SK-N-SH (cell line): ENCODE measurements around the gene IGSF3. TPM values are rescaled to one million over a fixed set of nuclear protein-coding genes. Genes with fewer than 3 reads are reported as not detected.

Source experiments
- CTCF ChIA-PET: fragments of 300-600, 350-600 bp; formaldehyde crosslinking; extraction: SDS; loops from one replicate; lab custom pipeline; 2021; lab: Yijun Ruan, JAX
- POLR2A ChIA-PET: fragments of 350-600 bp; sonication (Branson Sonifier 250); formaldehyde crosslinking; extraction: SDS; loops from one replicate; lab custom pipeline; 2020; ENCODE audit warnings: antibody characterized with exemption, inconsistent platforms; lab: Yijun Ruan, JAX
- DNase-seq: peaks from one replicate; pipeline ENCODE4 v3.0.0; 2012
- H2AFZ ChIP-seq: fragments of 200-600 bp; sonication (generic); 2 replicates; pipeline ENCODE4 v1.8.1; 2016; ENCODE audit warnings: antibody characterized with exemption, mild to moderate bottlenecking, low read depth
- H3F3A ChIP-seq: fragments of 200-600 bp; sonication (generic); replicated peaks from 2 replicates; pipeline ENCODE3; 2016; ENCODE audit warnings: antibody characterized with exemption, mild to moderate bottlenecking; ENCODE audit not compliant: insufficient read depth
- H3K27ac ChIP-seq, 2 experiments: fragments of 200-500 bp in 1 of 2; fragments of 200-600 bp in 1 of 2; sonication (Bioruptor generic) in 1 of 2; sonication (generic), shearing (Covaris generic) in 1 of 2; 2 replicates each; pipeline versions ENCODE4 v1.5.1 to v1.6.1; 2014 to 2016; ENCODE audit warnings: low read depth in 2 of 2, inconsistent platforms in 1 of 2, low read length in 1 of 2, mild to moderate bottlenecking in 1 of 2, mixed read lengths in 1 of 2
- H3K27me3 ChIP-seq: fragments of 200-600 bp; sonication (generic), shearing (Covaris generic); 2 replicates; pipeline ENCODE4 v1.6.1; 2016; ENCODE audit warnings: mixed run types; ENCODE audit not compliant: insufficient read depth
- H3K36me3 ChIP-seq, 2 experiments: fragments of 200-500 bp in 1 of 2; fragments of 200-600 bp in 1 of 2; sonication (Bioruptor generic) in 1 of 2; sonication (generic) in 1 of 2; replicated peaks in 1 of 2; 2 replicates each; pipeline versions ENCODE3 to v1.5.1; 2014 to 2016; ENCODE audit warnings: low read length in 1 of 2, mild to moderate bottlenecking in 1 of 2; ENCODE audit not compliant: insufficient read depth in 2 of 2, control insufficient read depth in 1 of 2
- H3K4me1 ChIP-seq, 2 experiments: fragments of 200-500 bp in 1 of 2; fragments of 200-600 bp in 1 of 2; sonication (Bioruptor generic) in 1 of 2; sonication (generic), shearing (Covaris generic) in 1 of 2; 2 replicates each; pipeline versions ENCODE4 v1.5.1 to v1.6.1; 2014 to 2016; ENCODE audit warnings: low read depth in 1 of 2, low read length in 1 of 2, mixed run types in 1 of 2; ENCODE audit not compliant: insufficient read depth in 2 of 2, control insufficient read depth in 1 of 2
- H3K4me2 ChIP-seq: fragments of 200-600 bp; sonication (generic), shearing (Covaris generic); 2 replicates; pipeline ENCODE4 v1.6.1; 2017; ENCODE audit warnings: mixed run types
- H3K4me3 ChIP-seq, 2 experiments: fragments of 200-500 bp in 1 of 2; fragments of 200-600 bp in 1 of 2; sonication (Bioruptor generic) in 1 of 2; sonication (generic), shearing (Covaris generic) in 1 of 2; 2 replicates each; pipeline versions ENCODE4 v1.5.1 to v1.8.1; 2014 to 2016; ENCODE audit warnings: low read depth in 2 of 2, inconsistent platforms in 1 of 2, low read length in 1 of 2, mild to moderate bottlenecking in 1 of 2, mixed read lengths in 1 of 2, moderate library complexity in 1 of 2
- H3K79me2 ChIP-seq: fragments of 200-600 bp; sonication (generic); 2 replicates; pipeline ENCODE4 v1.8.1; 2017; ENCODE audit warnings: mild to moderate bottlenecking; ENCODE audit not compliant: insufficient read depth
- H3K9ac ChIP-seq: fragments of 200-600 bp; sonication (generic); 2 replicates; pipeline ENCODE4 v1.6.1; 2017; ENCODE audit warnings: mixed run types
- H3K9me2 ChIP-seq: fragments of 200-600 bp; sonication (generic); 2 replicates; pipeline ENCODE4 v1.6.1; 2017; ENCODE audit warnings: mixed run types
- H3K9me3 ChIP-seq: fragments of 200-600 bp; sonication (generic); 2 replicates; pipeline ENCODE4 v1.6.1; 2017; ENCODE audit warnings: mixed run types, mild to moderate bottlenecking, moderate library complexity
- H4K20me1 ChIP-seq: fragments of 200-600 bp; sonication (generic); 2 replicates; pipeline ENCODE4 v1.6.1; 2017; ENCODE audit warnings: mild to moderate bottlenecking, mixed run types; ENCODE audit not compliant: insufficient read depth
- ELF1 ChIP-seq: IDR thresholded peaks from 2 replicates; pipeline ENCODE4 v1.4.0; 2012
- EP300 ChIP-seq, 2 experiments: IDR thresholded peaks; 2 replicates each; pipeline versions ENCODE4 v1.4.0 to v1.6.1; 2012; ENCODE audit warnings: borderline replicate concordance in 1 of 2, low read depth in 1 of 2, low read length in 1 of 2
- EZH2phosphoT487 ChIP-seq: fragments of 200-600 bp; sonication (generic); IDR thresholded peaks from 2 replicates; pipeline ENCODE4 v1.6.1; 2017; ENCODE audit warnings: low read depth, mixed run types, mild to moderate bottlenecking, antibody characterized with exemption, moderate library complexity, borderline replicate concordance
- FOXJ3 ChIP-seq: sonication (generic); formaldehyde crosslinking; IDR thresholded peaks from 2 replicates; pipeline ENCODE4 v1.5.1; 2020; ENCODE audit warnings: mild to moderate bottlenecking, missing genetic modification reagents
- FOXM1 ChIP-seq: IDR thresholded peaks from 2 replicates; pipeline ENCODE4 v1.4.0; 2012; ENCODE audit warnings: low read depth, mild to moderate bottlenecking
- MEF2A ChIP-seq: IDR thresholded peaks from 2 replicates; pipeline ENCODE4 v1.4.0; 2012; ENCODE audit warnings: low read depth, borderline replicate concordance
- MXI1 ChIP-seq: IDR thresholded peaks from 2 replicates; pipeline ENCODE4 v1.6.1; 2012; ENCODE audit warnings: mild to moderate bottlenecking, low read depth, low read length, improper control_type of control experiment
- NFIC ChIP-seq: IDR thresholded peaks from 2 replicates; pipeline ENCODE4 v1.4.0; 2012; ENCODE audit warnings: borderline replicate concordance
- NRF1 ChIP-seq: IDR thresholded peaks from 2 replicates; pipeline ENCODE4 v1.6.1; 2012; ENCODE audit warnings: low read depth, mild to moderate bottlenecking, low read length
- PBX3 ChIP-seq: IDR thresholded peaks from 2 replicates; pipeline ENCODE4; 2012
- RAD21 ChIP-seq: IDR thresholded peaks from 2 replicates; pipeline ENCODE4 v1.6.1; 2012; ENCODE audit warnings: mild to moderate bottlenecking, low read length
- RXRA ChIP-seq: IDR thresholded peaks from 2 replicates; pipeline ENCODE4 v1.4.0; 2012; ENCODE audit warnings: low read depth, mild to moderate bottlenecking, borderline replicate concordance
- SMC3 ChIP-seq: IDR thresholded peaks from 2 replicates; pipeline ENCODE4 v1.6.1; 2012; ENCODE audit warnings: low read depth, low read length, improper control_type of control experiment
- TCF12 ChIP-seq: IDR thresholded peaks from 2 replicates; pipeline ENCODE4 v1.4.0; 2012
- YY1 ChIP-seq: IDR thresholded peaks from 2 replicates; pipeline ENCODE4 v1.4.0; 2012; ENCODE audit warnings: low read depth, mild to moderate bottlenecking
- WGBS: methylation state at CpG from one replicate; pipeline ENCODE4 v1.1.6; 2017; ENCODE audit warnings: low lambda C conversion rate; 5-methylcytosine and 5-hydroxymethylcytosine counted together
- polyA plus RNA-seq, 3 experiments: library from polyadenylated mRNA; depleted of rRNA; stranded (reverse); fragments of >200 nt; gene quantifications; 2 replicates each; pipeline ENCODE4 v1.2.3, GENCODE V29; 2012

IGSF3 gene
- polyA plus RNA-seq, 1 of the 3 experiments (the other 2 are of a cell fraction) = 3.0 TPM

GRCh38 chr1:116534014-116534739 is 133.4 kb downstream of the IGSF3 start:
- no peak overlapping the region for H2AFZ ChIP-seq
- peaks cover 9% of the 10 kb centered on the region in 2 experiments for H3K36me3 ChIP-seq
- DNase-seq = no peak
- POLR2A ChIA-PET = no interaction called here
- no peaks in the 10 kb centered on the region for H4K20me1 ChIP-seq
- no peaks in the 10 kb centered on the region for H3K9me2 ChIP-seq
- no peak overlapping the region for H3K9ac ChIP-seq
- no peak overlapping the region for H3K27ac ChIP-seq
- H3K4me3 ChIP-seq = no peak overlapping the region
- H3K27me3 ChIP-seq = no peaks in the 10 kb centered on the region
- peaks cover 0 to 6% of the 10 kb centered on the region in 2 experiments; a peak in 1 of 4 replicates for H3K4me1 ChIP-seq
- 98% methylated on average over 45 of the region's 45 CpGs for WGBS
- H3K79me2 ChIP-seq = no peaks in the 10 kb centered on the region
- peaks cover 5% of the 10 kb centered on the region for H3F3A ChIP-seq
- H3K9me3 ChIP-seq = no peaks in the 10 kb centered on the region
- CTCF ChIA-PET = no interaction called here
- H3K4me2 ChIP-seq = no peak overlapping the region
- TF ChIP-seq SMC3 (no peak), EP300 (IDR thresholded peaks at IDR 0.05; ENCODE audit: borderline replicate concordance in 1 of 2, low read depth in 1 of 2, low read length in 1 of 2) (no peak), FOXJ3 (no peak), ELF1 (no peak), NFIC (no peak), NRF1 (no peak), PBX3 (no peak), MEF2A (no peak), YY1 (no peak), EZH2phosphoT487 (no peak), TCF12 (no peak), FOXM1 (no peak), RXRA (no peak)

- ChIA-PET CTCF (no interaction called here), POLR2A (no interaction called here)
- Histone ChIP-seq H3K36me3 (peaks cover 9% of the 10 kb centered on the region in 2 experiments), H3K27ac (no peak overlapping the region), H4K20me1 (no peaks in the 10 kb centered on the region), H3K4me3 (no peak overlapping the region), H3K9me2 (no peaks in the 10 kb centered on the region), H3F3A (peaks cover 5% of the 10 kb centered on the region), H2AFZ (no peak overlapping the region), H3K9ac (no peak overlapping the region), H3K9me3 (no peaks in the 10 kb centered on the region), H3K79me2 (no peaks in the 10 kb centered on the region), H3K27me3 (no peaks in the 10 kb centered on the region), H3K4me1 (no peaks in the 10 kb centered on the region), H3K4me2 (no peak overlapping the region)
- WGBS = 90% methylated on average over 3 of the region's 3 CpGs
- no peak for DNase-seq
- no peak for TF ChIP-seq NRF1
- TF ChIP-seq MXI1 = no peak
- no peak for TF ChIP-seq RAD21
- TF ChIP-seq ELF1 = no peak
- no peak for TF ChIP-seq SMC3
Observed at GRCh38 chr1:116533429-116533820, 134.1 kb downstream of the IGSF3 start.
